Loucy (cell line): Measurements from ENCODE around the gene SELL.

Experiments used
- H2AFZ ChIP-seq: fragments of 200-600 bp; sonication (generic); 2 replicates; pipeline ENCODE4 v1.6.0; 2016; ENCODE audit warnings: antibody characterized with exemption, mild to moderate bottlenecking, low read length, moderate library complexity
- H3F3A ChIP-seq: fragments of 200-600 bp; 2 replicates; pipeline ENCODE4 v1.6.0; 2016; ENCODE audit warnings: antibody characterized with exemption, low read depth, mild to moderate bottlenecking
- H3K27me3 ChIP-seq: fragments of 200-600 bp; sonication (generic); 2 replicates; pipeline ENCODE4 v1.6.1; 2014; ENCODE audit warnings: low read length, mild to moderate bottlenecking; ENCODE audit not compliant: insufficient read depth, poor library complexity, severe bottlenecking
- H3K36me3 ChIP-seq: fragments of 200-600 bp; sonication (generic); 2 replicates; pipeline ENCODE4 v1.6.1; 2016; ENCODE audit warnings: low read length; ENCODE audit not compliant: insufficient read depth
- H3K4me1 ChIP-seq: fragments of 200-600 bp; sonication (generic); 2 replicates; pipeline ENCODE4 v1.5.1; 2014; ENCODE audit warnings: low read length, mild to moderate bottlenecking; ENCODE audit not compliant: insufficient read depth, poor library complexity, severe bottlenecking
- H3K4me2 ChIP-seq: fragments of 200-600 bp; sonication (generic); 2 replicates; pipeline ENCODE4 v1.6.0; 2014; ENCODE audit warnings: antibody characterized with exemption, low read length, low read depth, mild to moderate bottlenecking; ENCODE audit not compliant: poor library complexity, severe bottlenecking
- H3K4me3 ChIP-seq: fragments of 200-600 bp; sonication (generic); 2 replicates; pipeline ENCODE4 v1.5.1; 2014; ENCODE audit warnings: low read length, mild to moderate bottlenecking, mixed read lengths; ENCODE audit not compliant: poor library complexity, severe bottlenecking
- H3K79me2 ChIP-seq: fragments of 200-600 bp; sonication (generic); 2 replicates; pipeline ENCODE4 v1.6.1; 2014; ENCODE audit warnings: low read length; ENCODE audit not compliant: insufficient read depth
- H3K9ac ChIP-seq: fragments of 200-600 bp; sonication (generic); 2 replicates; pipeline ENCODE4 v1.6.0; 2014; ENCODE audit warnings: mild to moderate bottlenecking, low read depth, low read length, moderate library complexity; ENCODE audit not compliant: poor library complexity, severe bottlenecking
- H3K9me2 ChIP-seq: fragments of 200-600 bp; sonication (generic); replicated peaks from 2 replicates; pipeline ENCODE4 v1.6.1; 2016; ENCODE audit warnings: low read depth, low read length, mixed read lengths
- H3K9me3 ChIP-seq: fragments of 200-600 bp; sonication (generic); 2 replicates; pipeline ENCODE4 v1.6.1; 2014; ENCODE audit warnings: mild to moderate bottlenecking, antibody characterized with exemption, low read length, low read depth; ENCODE audit not compliant: insufficient read depth
- H4K20me1 ChIP-seq: fragments of 200-600 bp; sonication (generic); 2 replicates; pipeline ENCODE4 v1.6.0; 2014; ENCODE audit warnings: antibody characterized with exemption, low read length, mild to moderate bottlenecking; ENCODE audit not compliant: insufficient read depth, poor library complexity, severe bottlenecking
- CTCF ChIP-seq: fragments of 200-600 bp; sonication (generic); conservative IDR thresholded peaks from 2 replicates; pipeline ENCODE4 v1.5.1; 2014; ENCODE audit warnings: mild to moderate bottlenecking, antibody characterized with exemption, low read length
- EZH2phosphoT487 ChIP-seq: fragments of 200-600 bp; IDR thresholded peaks from 2 replicates; pipeline ENCODE4 v1.6.1; 2018; ENCODE audit warnings: antibody characterized with exemption, mild to moderate bottlenecking, moderate library complexity, borderline replicate concordance

SELL gene

GRCh38 chr1:169741666-169742394, 30.4 kb upstream of the SELL start:
- Histone ChIP-seq H3K27me3 (no peaks in the 10 kb centered on the region), H3K4me2 (no peak overlapping the region), H2AFZ (no peak overlapping the region), H3K9me3 (no peaks in the 10 kb centered on the region), H3K9ac (no peak overlapping the region), H3K36me3 (no peaks in the 10 kb centered on the region), H4K20me1 (no peaks in the 10 kb centered on the region), H3K4me3 (no peak overlapping the region), H3F3A (no peaks in the 10 kb centered on the region), H3K79me2 (no peaks in the 10 kb centered on the region), H3K4me1 (no peaks in the 10 kb centered on the region), H3K9me2 (no peaks in the 10 kb centered on the region)
- no peak for TF ChIP-seq EZH2phosphoT487
- TF ChIP-seq CTCF = no peak

- Histone ChIP-seq H3K36me3 (no peaks in the 10 kb centered on the region), H2AFZ (no peak overlapping the region), H3K27me3 (no peaks in the 10 kb centered on the region), H3K79me2 (no peaks in the 10 kb centered on the region), H3K9me3 (no peaks in the 10 kb centered on the region), H3K4me1 (no peaks in the 10 kb centered on the region), H3K9ac (no peak overlapping the region), H4K20me1 (no peaks in the 10 kb centered on the region), H3K4me2 (no peak overlapping the region), H3K9me2 (no peaks in the 10 kb centered on the region), H3F3A (no peaks in the 10 kb centered on the region), H3K4me3 (no peak overlapping the region)
- TF ChIP-seq CTCF = no peak
- TF ChIP-seq EZH2phosphoT487 = no peak
These were observed 28.6 kb upstream of the SELL start for GRCh38 chr1:169739980-169740379.

DNA sequence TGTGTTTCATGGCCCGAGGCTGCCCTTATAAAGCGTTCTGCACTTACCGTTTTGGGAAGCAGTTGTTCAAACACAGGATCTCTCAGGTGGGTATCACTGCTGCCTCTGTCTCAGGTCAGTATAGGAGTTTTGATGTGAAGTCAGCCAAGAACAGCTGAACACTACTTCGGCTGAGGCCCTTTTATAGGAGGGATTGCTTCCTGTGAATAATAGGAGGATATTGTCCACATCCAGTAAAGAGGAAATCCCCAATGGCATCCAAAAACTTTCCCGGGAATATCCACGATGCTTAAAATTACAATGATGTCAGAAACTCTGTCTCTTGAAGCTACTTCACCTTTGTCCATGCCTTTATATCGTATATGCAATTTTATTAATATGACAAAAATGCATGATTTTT, 22.5 kb upstream of the SELL start, which contains the start of gene SELE:
TSS of gene SELE (minus strand) at position 156 of the 400 bp plus-strand sequence. CDS start 467 bp downstream, outside the sequence.
- Histone ChIP-seq H4K20me1 (no peaks in the 10 kb centered on the region), H3K9me3 (no peaks in the 10 kb centered on the region), H3K4me1 (no peaks in the 10 kb centered on the region), H3K9ac (no peak within 1 kb of the TSS), H3K4me3 (no peak within 1 kb of the TSS), H3K36me3 (no peaks in the 10 kb centered on the region), H3F3A (no peaks in the 10 kb centered on the region), H3K9me2 (no peaks in the 10 kb centered on the region), H3K27me3 (no peaks in the 10 kb centered on the region), H3K4me2 (no peak within 1 kb of the TSS), H2AFZ (no peak within 1 kb of the TSS), H3K79me2 (no peaks in the 10 kb centered on the region)
- TF ChIP-seq EZH2phosphoT487 (no peak), CTCF (no peak)
